GM12873 (cell line): ENCODE results near the gene CYP24A1.

Experiments used
- TF ChIP-seq, protein P1 (sequence below): IDR thresholded peaks from 2 replicates; pipeline ENCODE4 v1.5.1; 2012; ENCODE audit warnings: low read depth, mild to moderate bottlenecking, moderate library complexity, low read length, control low read depth; ENCODE audit not compliant: insufficient read depth; ENCODE audit errors: missing control alignments

CYP24A1 gene

GRCh38 chr20:54144847-54145414 lies 28.9 kb downstream of the CYP24A1 start:
- TF ChIP-seq, protein P1, sequence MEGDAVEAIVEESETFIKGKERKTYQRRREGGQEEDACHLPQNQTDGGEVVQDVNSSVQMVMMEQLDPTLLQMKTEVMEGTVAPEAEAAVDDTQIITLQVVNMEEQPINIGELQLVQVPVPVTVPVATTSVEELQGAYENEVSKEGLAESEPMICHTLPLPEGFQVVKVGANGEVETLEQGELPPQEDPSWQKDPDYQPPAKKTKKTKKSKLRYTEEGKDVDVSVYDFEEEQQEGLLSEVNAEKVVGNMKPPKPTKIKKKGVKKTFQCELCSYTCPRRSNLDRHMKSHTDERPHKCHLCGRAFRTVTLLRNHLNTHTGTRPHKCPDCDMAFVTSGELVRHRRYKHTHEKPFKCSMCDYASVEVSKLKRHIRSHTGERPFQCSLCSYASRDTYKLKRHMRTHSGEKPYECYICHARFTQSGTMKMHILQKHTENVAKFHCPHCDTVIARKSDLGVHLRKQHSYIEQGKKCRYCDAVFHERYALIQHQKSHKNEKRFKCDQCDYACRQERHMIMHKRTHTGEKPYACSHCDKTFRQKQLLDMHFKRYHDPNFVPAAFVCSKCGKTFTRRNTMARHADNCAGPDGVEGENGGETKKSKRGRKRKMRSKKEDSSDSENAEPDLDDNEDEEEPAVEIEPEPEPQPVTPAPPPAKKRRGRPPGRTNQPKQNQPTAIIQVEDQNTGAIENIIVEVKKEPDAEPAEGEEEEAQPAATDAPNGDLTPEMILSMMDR, result no peak

GRCh38 chr20:54140927-54141566 lies 32.7 kb downstream of the CYP24A1 start:
- TF ChIP-seq, protein P1, result no peak

DNA sequence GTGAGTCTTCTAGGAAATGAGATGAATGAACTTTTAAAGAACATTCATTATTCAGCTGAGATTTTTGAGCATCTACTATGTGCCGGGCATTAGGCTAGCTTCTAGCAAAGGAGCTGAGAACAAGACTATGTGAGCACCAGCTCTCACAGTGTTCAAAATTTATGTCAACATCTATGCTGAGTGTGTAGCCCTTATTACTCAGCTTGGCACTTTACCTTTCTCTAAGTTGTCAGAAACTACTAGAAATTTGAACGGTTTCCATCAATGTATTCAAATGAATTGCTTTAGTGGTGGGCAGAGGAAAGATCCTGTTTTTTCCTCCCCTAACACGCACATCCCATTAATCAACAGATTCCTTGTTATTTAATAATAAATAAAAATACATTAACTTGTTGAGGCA lies 33.3 kb downstream of the CYP24A1 start:
- TF ChIP-seq, protein P1, result no peak

GRCh38 chr20:54140067-54140466 lies 33.7 kb downstream of the CYP24A1 start:
- TF ChIP-seq, protein P1, result no peak

- TF ChIP-seq, protein P1, result no peak
Observed at GRCh38 chr20:54139188-54139587, 34.6 kb downstream of the CYP24A1 start.

- TF ChIP-seq, protein P1, result no peak
Observed at GRCh38 chr20:54138427-54138826, 35.4 kb downstream of the CYP24A1 start.

- TF ChIP-seq, protein P1, result no peak
Observed at GRCh38 chr20:54137115-54137514, 36.7 kb downstream of the CYP24A1 start.
